CD4-positive, alpha-beta T cell treated with Interleukin-4 for 1 hour (primary cell): ENCODE data around the gene ATP6V1B1.

Source experiments
- DNase-seq, 2 donors: peaks; one replicate each; pipeline ENCODE4 v3.0.0-alpha.2; 2020 to 2022

The ATP6V1B1 gene

GRCh38 chr2:70928366-70928765 lies 7.3 kb upstream of the ATP6V1B1 start:
- DNase-seq: no peak

- DNase-seq: no peak
Measured at GRCh38 chr2:70930371-70931329, 5.0 kb upstream of the ATP6V1B1 start.

GRCh38 chr2:70931376-70932000 lies 4.2 kb upstream of the ATP6V1B1 start:
- no peak for DNase-seq

GRCh38 chr2:70932631-70933230 lies 3.0 kb upstream of the ATP6V1B1 start:
- DNase-seq: no peak

GRCh38 chr2:70934981-70935380 lies 719 bp upstream of the ATP6V1B1 start:
- DNase-seq: no peak

- DNase-seq: no peak
Measured at GRCh38 chr2:70936165-70936978, 672 bp downstream of the ATP6V1B1 start.

- DNase-seq: no peak
Measured at GRCh38 chr2:70936979-70937811, 1.5 kb downstream of the ATP6V1B1 start.

GRCh38 chr2:70937866-70938585 lies 2.3 kb downstream of the ATP6V1B1 start:
- no peak for DNase-seq

- no peak for DNase-seq
Measured at GRCh38 chr2:70938586-70938950, 2.9 kb downstream of the ATP6V1B1 start.

- DNase-seq: no peak
Measured at GRCh38 chr2:70939001-70939838, 3.5 kb downstream of the ATP6V1B1 start.

- no peak for DNase-seq
Measured at GRCh38 chr2:70939839-70940580, 4.3 kb downstream of the ATP6V1B1 start.

- no peak for DNase-seq
Measured at GRCh38 chr2:70941186-70941585, 5.5 kb downstream of the ATP6V1B1 start.

GRCh38 chr2:70941701-70942100 lies 6.0 kb downstream of the ATP6V1B1 start:
- no peak for DNase-seq

GRCh38 chr2:70942396-70943204 lies 6.9 kb downstream of the ATP6V1B1 start:
- DNase-seq: no peak

GRCh38 chr2:70943205-70943871 lies 7.6 kb downstream of the ATP6V1B1 start:
- DNase-seq: no peak

- DNase-seq: no peak
Measured at GRCh38 chr2:70944111-70944690, 8.5 kb downstream of the ATP6V1B1 start.

- DNase-seq: peak; percentile 45 to 60
Measured at GRCh38 chr2:70946832-70947442, 11.2 kb downstream of the ATP6V1B1 start.
